GM21528 (cell line): ENCODE results near the gene MYO7A.

ENCODE experiments used
- ATAC-seq: cut with Tn5 transposase; IDR thresholded peaks from one replicate; pipeline ENCODE4 v1.9.1; 2021; ENCODE audit warnings: mild to moderate bottlenecking, moderate library complexity; ENCODE audit not compliant: unreplicated experiment, low FRiP score

MYO7A gene

DNA sequence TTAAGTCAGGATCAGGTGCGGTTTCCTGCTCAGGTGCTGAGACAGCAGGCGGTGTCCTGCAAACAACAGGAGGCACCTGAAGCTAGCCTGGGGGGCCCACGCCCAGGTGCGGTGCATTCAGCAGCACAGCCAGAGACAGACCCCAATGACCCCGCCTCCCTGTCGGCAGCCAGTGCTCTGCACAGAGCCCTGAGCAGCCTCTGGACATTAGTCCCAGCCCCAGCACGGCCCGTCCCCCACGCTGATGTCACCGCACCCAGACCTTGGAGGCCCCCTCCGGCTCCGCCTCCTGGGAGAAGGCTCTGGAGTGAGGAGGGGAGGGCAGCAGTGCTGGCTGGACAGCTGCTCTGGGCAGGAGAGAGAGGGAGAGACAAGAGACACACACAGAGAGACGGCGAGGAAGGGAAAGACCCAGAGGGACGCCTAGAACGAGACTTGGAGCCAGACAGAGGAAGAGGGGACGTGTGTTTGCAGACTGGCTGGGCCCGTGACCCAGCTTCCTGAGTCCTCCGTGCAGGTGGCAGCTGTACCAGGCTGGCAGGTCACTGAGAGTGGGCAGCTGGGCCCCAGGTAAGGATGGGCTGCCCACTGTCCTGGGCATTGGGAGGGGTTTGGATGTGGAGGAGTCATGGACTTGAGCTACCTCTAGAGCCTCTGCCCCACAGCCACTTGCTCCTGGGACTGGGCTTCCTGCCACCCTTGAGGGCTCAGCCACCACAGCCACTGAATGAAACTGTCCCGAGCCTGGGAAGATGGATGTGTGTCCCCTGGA is at the start of gene MYO7A:
MYO7A (plus strand) TSS at position 327 of the 772 bp plus-strand sequence. CDS start 2,389 bp downstream, outside the sequence.
- ATAC-seq, result no peak

DNA sequence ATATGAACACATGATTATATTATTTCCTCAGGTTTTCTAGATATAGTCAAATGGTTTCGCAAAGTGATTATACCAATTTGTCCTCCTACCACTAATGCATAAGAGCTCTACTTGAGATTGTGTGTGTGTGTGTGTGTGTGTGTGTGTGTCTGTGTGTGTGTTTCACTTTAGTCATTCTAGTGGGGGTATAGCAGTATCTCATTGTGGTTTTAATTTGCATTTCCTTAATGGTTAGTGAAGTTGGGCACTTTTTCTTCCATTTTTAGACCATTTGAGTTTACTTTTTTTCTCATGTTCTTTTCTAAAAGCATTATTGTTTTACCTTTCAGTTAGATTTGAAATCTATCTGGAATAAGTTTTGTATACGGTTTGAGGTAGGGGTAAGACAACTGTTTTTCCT is 48.4 kb upstream of the MYO7A start:
- ATAC-seq, result no peak

DNA sequence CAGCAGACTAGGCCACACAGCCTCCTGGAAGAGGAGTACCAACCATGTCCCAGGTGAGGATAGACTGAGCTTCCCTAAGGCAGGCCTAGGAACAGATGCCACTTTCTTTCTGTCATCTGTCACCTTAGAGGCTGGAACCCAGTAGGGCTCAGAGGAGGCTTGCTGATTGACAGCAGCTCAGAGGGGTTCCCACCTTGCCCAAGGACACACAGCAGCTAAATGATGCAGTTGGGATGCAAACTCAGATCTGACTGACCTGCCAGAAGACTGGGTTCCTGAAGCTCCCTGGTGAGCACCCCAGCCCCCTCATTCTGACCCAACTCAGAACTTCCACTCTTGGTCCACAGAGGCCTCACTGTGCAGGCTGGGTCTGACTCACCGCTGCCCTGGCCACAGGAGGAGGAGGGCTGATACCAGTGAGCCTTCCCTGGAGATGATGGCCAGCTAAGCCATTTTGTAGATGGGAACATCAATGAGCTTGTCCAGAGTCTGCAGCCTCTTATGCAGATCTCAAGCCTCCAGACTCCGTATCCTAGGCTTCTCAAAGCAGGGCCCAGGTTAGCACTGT is 47.3 kb upstream of the MYO7A start:
- no peak for ATAC-seq

DNA sequence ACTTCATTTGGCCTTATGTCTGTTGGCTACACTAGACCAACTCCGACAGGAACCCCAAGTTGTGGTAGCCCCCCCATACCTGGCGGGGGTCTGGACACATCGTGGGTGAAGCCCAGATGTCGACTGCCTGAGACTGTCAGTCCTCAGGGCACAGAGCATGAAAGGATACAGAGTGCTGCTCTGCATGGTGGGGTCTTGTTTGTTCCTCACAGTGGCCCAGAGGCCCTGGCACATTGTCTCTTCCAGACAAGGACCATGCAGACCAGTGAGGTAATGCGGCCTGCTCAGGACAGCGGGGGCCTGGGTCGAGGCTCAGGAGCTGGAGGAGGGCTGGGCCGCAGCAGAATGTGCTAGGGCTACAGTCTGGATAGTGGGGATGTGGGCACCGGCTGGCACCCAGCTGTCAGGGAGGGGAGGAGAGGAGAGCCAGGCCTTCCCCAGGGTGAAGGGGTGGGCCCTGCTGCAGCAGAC is 46.6 kb upstream of the MYO7A start:
- ATAC-seq, result no peak

DNA sequence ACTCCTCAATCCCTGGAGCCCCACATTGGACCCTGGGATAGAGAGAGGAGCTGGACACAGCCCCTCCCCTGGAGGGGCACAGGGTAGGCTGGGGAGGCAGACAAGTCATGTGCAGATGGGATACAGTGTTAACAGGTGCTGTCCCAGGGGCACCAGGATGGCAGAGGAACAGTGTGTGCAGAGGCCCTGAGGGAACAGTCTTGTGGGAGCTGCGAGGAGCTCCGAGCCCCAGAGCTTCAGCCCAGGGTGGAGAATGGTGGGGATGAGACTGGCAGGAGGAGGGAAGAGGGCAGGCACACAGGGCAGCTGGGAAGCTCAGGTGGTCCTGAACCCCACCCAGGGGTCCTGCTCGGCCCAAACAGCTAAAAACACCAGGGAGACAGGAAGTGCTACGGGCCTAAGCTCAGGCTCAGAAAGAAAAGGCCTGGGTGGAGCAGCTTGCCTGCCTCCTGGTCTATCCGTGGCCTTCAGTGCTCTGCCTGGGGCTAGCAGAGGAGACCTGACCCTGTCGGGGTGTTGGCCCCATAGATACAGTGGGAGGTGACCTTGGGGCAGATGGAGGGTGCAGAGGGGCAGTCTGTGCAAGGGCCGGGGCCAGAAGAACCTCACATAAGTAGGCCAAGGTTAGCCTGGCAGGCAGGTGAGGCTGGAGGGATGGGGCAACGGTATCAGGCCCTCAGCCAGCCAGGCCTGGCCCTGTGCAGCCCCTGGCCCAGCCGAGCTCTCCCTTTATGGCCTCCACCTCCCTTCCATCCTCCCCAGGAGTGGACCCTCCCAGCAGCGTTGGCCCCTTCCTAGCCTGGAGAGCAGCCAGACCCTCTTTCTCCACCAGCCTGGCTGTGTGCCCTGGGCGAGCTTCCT is 45.8 kb upstream of the MYO7A start:
- ATAC-seq, result no peak

DNA sequence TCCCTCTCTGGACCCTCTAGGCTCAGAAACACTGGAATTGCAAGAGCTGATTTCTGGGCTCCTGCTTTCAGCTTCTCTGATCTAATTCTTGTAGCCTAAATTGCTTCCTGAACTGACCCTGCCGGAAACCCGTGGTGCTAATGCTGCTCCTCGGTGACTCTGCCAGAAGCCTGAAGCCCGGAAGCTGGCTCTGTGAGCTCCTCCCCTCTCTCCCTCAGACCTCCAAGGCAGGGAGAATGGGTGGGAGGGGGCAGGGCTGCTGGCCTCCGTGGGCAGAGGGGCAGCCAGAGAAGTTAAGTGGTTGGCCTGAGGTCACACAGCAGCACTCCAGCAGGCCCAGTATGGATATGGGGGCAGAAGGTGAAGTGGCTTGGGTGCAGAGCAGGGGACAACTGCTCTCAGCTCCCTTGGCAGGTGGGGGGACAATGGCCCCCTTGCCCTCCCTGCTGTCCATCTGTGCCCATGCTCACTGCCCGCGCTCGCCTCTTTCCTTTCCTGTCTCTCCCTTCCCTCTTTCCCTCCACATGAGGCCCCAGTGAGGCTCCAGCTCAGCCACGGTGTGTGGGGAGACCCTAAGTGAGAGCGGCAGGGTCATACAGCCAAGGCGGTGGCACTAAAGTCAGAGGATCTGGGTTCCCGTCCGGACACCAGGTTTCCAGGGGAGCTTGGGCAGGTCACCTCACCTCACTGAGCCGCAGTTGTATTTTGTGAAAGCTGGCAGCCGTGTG is 45.0 kb upstream of the MYO7A start:
- no peak for ATAC-seq

DNA sequence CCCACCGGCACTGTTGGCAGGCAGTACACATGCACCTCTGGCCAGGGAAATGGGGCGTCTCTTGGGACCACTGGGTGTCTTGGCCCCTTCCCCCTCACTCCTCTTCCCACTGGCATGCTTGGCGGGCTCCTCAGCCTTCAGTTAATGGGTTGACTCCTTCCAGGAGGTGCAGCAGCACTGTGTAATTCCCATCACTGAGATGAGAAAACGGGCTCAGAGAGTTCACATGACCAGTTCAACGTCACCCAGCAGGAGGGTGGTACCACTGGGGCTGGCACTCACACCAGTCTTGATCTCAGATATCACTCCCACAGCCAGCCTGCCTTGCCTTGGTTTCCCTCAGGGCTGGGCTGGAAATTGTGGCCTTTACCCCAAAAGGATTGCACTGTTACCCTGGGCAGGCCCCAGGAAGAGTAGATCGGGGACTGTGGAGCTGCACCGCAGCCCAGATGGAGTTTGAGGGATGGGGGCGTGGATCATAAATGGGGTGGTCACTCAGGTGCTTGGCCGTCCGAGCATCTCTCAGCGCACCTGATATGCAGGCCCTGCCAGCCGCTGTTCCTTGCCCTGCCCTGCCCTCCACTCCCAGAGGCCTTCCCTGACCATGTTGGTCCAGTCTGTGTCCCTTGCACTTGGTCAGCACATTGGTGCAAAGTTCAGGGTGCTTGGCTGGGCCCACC is 44.3 kb upstream of the MYO7A start:
- no peak for ATAC-seq

DNA sequence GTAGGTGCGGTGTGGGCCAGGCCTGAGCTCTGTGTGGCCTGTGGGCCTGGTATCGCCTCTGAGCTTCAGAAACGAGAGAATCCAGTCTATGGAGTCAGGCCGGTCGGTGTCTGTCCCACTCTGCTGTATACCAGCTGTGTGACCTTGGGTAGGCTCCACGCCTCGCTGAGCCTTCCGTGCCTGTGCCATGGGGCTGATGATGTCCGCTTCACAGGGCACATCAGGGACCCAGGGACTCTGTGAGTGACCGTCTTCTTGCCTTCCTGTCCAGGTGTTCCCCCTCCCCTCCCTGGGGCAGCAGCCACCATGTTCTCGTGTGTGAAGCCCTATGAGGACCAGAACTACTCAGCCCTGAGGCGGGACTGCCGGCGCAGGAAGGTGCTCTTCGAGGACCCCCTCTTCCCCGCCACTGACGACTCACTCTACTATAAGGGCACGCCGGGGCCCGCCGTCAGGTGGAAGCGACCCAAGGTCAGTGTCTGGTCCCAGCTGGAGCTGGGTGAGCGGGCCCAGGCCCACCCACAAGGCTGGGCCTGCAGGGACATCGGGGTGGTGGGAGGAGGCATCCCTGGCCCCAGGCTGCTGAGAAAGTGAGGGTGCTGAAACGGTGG is 43.4 kb upstream of the MYO7A start:
- ATAC-seq, result no peak

DNA sequence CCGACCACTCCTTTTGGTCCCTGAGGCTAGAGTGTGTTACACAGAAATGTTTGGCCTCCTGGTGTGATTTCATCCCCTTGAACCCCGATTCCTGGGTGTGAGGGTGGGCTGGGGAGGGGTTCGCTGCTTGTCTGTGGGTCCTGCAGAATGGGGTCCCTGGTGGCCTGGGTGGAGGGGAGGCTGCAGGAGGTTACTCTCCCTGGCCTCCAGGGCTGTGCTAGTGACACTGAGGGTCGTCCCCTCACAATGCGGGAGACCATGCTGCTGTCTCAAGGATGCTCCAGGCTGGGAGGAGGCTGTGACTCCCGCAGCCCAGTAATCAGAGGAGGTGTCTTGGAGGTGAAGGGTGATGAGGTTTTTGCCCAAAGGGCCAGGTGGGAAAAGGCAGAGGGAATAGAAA is 42.4 kb upstream of the MYO7A start:
- no peak for ATAC-seq

DNA sequence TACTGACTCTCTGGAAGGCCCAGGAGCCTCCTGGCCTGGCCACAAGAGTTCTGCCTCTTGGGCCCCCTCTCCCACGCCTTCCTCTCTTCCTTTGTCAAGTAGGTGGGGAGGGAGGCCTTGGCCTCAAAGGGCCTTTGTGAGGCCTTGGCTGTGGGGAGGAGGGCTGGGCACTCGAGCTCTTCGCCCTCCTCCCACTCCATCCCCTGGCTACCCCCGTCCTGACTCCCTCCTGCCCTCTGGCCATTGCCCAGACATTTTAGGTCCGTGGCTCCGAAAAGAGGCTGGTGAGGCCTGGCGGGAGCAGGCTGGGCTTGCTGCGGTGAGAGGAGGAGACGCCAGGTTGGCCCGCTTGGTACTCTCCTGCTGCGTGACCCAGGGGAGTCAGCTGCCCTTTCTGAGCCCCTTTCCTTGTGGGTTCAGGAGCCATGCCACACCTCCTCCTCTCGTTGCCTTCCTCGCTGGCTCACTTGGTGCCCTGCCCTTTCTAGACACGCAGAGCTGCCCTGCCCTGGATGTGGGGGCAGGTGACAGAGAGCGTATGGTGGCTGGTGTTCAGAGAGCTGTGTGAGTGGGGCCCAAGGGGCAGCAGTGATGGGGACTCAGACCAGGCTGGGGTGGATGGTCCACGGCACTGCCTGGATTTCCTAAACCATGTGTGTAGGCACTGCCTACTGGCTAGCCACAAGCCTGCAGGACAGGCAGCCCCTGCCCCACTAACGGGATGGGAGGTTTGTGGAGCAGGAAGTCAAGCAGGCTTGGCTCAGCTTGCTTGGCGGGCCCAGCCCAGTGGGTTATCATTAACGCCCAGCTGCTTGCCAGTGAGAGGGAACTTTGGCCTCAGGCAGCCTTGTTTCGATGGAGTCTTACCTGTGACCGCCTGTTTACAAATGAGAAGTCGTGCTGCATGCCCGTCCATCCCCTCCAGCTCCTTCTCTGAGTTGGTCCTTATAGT is 41.2 kb upstream of the MYO7A start:
- ATAC-seq, result no peak

DNA sequence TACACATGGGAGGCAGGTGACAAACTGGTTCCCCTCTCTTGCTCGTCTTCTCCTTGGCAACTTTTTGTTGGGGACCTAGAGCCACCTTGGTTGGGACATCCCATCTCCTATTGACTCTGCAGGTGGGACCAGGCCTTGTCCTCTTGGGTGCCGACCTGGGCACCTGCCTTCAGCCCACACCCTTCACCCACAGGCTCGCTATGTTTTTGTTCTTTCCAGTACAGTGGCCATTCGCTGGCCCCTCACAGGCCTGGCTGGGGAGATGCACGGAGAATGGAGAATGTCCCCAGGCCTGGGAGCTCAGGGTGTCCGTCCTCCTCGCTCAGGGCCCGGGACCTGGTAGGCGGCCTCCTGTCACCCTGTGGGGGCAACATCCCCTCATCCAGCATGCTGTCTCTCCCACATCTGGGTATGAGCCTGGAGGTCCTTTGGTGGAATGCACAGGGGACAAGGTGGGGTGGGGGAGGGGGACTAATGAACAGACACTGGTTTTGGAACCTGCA is 40.3 kb upstream of the MYO7A start:
- ATAC-seq, result no peak

DNA sequence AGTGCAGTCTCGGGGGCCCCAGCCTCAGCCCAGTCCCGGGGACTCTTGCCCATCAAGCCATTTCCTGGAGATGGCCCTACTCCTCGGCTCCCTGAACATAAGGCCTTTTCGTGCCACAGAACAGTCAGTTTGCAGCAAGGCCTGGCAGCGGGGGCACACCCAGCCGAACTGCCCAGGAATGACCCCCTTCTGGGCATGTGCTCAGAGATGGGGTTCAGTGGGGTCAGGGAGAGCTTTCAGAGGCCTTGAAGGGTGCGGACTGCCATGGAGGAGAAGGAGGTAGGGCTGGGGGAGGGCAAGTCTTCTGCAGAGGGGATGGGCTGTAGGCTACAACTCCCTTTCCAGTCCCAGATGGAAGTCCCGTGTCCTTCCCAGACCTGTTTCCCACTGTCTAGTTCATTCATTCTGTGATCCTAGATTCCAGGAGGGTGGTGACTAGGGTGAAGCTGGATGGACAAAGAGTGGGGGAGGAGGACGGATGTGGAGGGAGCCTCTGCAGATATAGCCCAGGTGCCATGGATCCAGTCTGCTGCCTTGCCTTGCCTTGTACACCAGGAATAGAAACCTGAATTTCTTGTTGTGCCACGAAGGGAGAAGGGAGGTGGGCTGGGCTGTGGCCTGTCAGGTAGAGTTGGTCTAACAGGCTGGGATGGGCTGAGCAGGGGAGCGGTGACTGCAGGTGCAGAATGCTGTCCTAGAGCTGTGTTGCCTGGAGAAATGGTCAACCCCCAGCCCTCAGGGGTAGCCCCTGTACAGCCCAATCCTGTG is 39.6 kb upstream of the MYO7A start:
- no peak for ATAC-seq

DNA sequence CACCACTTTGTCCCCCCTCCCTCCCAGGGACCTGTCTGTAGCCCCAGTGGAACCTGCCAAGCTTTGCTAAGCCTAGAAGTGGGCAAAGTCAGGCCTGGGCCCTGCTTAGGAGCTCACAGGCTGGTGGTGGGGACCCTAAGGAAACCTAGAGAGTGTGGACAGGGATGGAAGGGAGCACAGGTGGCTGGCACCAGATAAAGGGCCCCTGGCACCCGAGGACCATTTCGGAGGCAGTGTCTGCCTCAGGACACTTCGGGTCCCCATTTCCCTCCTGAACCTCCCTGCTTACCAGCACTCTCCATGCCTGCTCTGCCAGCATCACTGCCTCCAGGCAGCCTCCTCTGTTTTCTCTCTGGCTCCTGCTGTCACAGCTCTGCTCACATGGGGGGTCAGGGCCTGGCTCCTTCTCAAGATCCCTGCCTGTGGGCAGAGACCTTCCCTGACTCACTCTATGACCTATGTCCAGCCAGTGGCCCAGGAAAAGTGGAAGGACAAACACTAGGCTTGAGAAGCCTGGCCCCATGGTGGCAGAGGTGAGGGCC is 39.0 kb upstream of the MYO7A start:
- ATAC-seq, result no peak

DNA sequence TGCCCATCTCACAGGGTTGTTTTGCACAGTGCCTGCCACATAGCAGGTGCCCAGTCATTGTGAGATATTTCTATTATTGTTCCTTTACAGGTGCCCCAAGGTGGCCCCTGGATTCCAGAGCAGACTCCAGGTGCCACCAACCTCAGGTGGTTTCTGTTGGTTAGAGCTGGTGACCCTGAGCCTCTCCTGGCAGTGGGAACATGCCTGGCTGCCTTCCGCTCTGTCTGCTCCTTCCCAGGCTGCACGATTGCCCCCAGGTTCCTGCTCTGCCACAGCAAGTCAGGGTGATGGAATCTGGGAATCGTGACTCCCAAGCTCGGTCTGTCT is 38.0 kb upstream of the MYO7A start:
- ATAC-seq, result no peak

DNA sequence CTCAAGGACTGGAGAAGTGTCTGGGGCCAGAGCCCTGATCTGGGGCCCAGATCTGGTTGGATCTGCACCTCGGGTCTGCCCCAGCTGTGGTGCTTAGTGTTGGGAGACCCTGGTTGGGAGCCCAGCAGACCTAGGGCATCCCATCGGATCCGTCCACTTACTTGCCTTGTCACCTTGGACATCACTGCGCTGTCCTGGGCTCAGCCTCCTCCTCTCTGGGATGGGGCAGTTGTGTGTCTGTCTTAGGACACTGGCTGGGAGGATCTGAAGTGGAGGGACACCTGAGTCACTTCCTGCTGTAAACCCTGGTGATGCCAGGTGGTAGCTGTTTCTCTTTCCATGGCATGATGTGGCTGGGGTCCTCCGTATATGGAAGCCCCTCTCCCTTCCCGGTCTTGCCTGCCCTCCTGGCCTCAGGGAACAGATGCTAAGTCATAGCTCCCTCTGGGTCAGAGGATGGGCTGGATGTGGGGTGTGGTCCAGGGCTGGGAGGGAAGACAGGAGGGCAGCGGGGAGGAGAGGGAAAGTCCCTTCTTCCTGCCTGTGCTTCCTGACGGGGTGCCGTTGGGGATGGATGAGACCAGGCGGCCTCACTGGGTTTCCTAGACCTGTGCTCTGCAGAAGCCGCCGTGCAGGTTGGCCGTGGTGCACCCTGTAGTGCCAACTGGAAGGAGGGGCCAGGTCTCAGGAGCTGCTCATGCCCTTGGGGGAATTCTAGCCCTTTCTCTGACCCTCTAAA is 37.5 kb upstream of the MYO7A start:
- ATAC-seq, result no peak

DNA sequence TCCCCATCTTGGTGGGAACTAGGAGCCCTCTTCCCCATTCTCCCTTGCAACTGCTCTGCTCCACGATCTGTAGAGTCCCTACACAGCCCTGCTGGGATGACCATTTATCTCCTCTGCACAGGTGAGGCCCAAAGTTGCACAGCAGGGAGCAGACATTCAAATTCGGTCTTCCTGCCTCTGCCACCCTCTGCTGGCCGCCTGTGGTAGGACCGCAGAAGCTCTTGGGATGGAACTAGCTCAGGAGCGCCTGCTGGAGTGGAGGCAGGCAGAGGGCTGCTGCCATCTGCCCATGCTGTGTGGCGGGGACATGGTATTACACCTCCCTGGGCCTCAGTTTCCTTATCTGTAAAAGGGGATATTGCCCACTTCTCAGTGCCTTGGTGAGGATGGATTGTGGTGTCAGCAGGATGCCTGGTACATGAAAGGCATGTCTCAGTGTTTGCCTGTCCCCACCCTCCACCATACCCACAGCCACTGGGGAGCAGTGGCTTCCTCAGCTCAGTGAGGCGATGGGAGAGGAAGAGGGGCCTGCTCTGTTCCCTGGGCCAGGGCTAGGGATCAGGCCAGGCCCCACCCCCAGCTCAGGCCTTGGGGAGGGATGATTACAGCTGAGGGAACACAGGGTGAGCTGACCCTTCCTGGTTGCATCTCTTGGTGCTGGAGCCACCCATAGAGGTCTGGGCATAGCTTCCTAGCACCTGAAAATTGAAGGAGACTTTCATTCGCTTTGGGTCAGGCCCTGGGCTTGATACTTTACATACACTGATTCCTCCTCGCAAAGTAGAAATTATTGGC is 36.7 kb upstream of the MYO7A start:
- ATAC-seq, result no peak
